Fibroblast of villous mesenchyme (primary cell): Measurements from ENCODE around the gene PSG4. TPM values are rescaled to one million over a fixed set of nuclear protein-coding genes. Genes with fewer than 3 reads are reported as not detected.
"Not testable (repeated sequence)": the region's sequence is repeated elsewhere in the genome, so short reads cannot be mapped to it uniquely, and the experiment has no call there.

Experiments
- DNase-seq: peaks from one replicate; pipeline ENCODE4 v3.0.0-alpha.2; 2010; ENCODE audit warnings: low read depth
- H3K4me3 ChIP-seq: 2 replicates; pipeline ENCODE4 v1.5.1; 2011; ENCODE audit warnings: low read depth, mild to moderate bottlenecking, low read length
- total RNA-seq: library from RNA; depleted of rRNA; stranded (reverse); fragments of >200 nt; gene quantifications from 2 replicates; pipeline ENCODE4 v1.2.3, GENCODE V29; 2012
- TF ChIP-seq, protein P1 (sequence below): IDR thresholded peaks from 2 replicates; pipeline ENCODE4 v1.5.1; 2012; ENCODE audit warnings: low read depth, mild to moderate bottlenecking, low read length; ENCODE audit not compliant: insufficient read depth

Gene PSG4
- total RNA-seq, result 1.9 and 121 TPM in 2 replicates

DNA sequence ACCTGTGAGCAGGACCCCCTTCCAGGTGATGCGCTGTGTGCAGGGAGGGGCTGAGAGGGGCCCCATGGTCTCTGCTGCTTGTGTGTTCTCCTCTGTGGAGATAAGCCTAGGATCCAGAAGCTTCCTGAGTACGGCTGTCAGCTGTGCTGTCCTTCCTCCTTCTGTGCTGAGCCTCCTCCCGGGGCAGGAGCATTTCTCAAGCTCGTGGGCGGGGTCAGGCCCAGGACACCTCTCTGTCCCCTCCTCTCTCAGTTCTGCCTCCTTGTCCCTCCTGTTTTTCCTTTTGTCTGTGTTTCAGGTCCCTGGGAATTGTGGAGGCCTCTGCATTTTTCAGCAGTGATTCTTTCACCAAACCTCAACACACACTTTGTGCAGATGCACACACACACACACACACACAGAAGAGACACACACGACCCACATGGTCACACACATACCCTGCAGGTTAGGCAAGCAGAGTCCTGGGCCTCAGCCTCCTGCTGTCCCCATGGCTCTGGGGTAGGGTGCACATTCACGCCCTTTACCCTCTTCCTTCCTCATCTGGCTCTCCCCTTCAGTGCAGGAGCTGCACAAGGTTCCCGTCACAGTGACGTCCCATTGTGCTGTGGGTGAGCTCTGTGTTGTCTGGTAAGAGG lies at the start of gene PSG4:
Gene PSG4, minus strand, starts transcription at position 168 of the 635 bp plus-strand sequence. Its CDS starts 102 bp downstream, at position 66.
- DNase-seq, result peak; percentile 16
- peak within 1 kb of the TSS; percentile 32 for H3K4me3 ChIP-seq

DNA sequence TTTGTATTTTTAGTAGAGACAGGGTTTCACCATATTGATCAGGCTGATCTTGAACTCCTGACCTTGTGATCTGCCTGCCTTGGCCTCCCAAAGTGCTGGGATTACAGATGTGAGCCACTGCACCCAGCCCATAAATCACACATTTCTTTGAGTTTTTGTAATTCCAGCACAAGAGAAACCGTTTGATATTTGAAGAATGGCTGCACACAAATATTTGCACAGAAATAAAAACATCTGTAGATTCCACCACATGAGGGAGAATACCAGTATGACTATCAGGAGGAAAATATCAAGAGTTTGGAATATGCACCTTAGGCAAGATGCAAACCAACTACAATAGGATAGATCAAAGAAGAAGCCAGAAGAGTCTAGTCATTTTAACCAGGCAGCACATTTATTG lies 46.0 kb upstream of the PSG4 start:
- not testable (repeated sequence) for DNase-seq, H3K4me3 ChIP-seq

DNA sequence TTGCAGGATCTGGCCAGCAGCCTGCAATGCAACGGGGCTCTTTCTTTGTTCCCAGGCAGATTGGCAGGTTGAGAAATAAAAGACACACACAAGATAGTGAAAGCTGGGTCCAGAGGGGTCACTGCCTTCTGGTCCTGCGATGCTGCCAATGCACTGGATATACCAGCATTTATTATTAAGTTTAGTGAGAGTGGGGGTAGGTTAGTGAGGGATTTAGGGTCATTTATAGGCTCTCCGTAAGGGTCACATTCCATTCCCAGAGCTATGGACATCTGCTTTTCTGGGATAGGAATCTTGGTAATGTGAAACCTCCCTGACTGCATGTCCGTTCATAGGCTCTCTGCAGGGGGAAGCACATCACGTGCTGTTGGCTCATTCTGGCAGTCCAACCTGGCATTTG lies 44.9 kb upstream of the PSG4 start:
- not testable (repeated sequence) for H3K4me3 ChIP-seq, DNase-seq

DNA sequence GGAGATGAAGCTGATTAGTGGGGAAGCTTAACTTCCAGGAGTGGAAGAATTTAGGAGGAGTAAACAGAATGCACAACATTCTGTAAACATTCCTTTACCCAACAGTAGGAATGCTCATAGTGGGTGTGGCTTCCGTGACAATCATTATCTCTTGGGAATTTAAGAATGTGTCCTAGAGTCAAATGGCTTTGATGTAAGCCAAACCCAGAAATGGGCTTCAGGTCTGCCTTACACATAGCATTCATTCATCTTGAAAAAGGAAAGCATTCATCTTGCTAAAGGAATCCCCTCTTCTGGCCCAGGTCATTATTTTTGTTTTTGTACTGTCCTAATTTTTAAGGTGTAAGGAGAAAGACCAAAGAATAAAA lies 43.2 kb upstream of the PSG4 start:
- peak; percentile 12 for DNase-seq
- H3K4me3 ChIP-seq, result not testable (repeated sequence)

DNA sequence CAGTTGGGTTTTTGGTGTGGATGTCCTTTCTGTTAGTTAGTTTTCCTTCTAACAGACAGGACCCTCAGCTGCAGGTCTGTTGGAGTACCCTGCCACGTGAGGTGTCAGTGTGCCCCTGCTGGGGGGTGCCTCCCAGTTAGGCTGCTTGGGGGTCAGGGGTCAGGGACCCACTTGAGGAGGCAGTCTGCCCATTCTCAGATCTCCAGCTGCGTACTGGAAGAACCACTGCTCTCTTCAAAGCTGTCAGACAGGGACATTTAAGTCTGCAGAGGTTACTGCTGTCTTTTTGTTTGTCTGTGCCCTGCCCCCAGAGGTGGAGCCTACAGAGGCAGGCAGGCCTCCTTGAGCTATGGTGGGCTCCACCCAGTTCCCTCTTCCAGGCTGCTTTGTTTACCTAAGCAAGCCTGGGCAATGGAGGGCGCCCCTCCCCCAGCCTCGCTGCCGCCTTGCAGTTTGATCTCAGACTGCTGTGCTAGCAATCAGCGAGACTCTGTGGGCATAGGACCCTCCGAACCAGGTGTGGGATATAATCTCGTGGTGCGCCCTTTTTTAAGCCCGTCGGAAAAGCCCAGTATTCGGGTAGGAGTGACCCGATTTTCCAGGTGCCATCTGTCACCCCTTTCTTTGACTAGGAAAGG lies 41.9 kb upstream of the PSG4 start:
- DNase-seq, H3K4me3 ChIP-seq: not testable (repeated sequence)

DNA sequence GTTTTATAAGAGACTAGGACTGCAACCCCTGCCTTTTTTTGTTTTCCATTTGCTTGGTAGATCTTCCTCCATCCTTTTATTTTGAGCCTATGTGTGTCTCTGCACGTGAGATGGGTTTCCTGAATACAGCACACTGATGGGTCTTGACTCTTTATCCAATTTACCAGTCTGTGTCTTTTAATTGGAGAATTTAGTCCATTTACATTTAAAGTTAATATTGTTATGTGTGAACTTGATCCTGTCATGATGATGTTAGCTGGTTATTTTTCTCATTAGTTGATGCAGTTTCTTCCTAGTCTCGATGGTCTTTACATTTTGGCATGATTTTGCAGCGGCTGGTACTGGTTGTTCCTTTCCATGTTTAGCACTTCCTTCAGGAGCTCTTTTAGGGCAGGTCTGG lies 40.4 kb upstream of the PSG4 start:
- not testable (repeated sequence) for DNase-seq, H3K4me3 ChIP-seq

DNA sequence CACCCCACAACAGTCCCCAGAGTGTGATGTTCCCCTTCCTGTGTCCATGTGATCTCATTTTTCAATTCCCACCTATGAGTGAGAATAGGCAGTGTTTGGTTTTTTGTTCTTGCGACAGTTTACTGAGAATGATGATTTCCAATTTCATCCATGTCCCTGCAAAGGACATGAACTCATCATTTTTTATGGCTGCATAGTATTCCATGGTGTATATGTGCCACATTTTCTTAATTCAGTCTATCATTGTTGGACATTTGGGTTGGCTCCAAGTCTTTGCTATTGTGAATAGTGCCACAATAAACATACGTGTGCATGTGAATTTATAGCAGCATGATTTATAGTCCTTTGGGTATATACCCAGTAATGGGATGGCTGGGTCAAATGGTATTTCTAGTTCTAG lies 36.8 kb upstream of the PSG4 start:
- DNase-seq, H3K4me3 ChIP-seq: not testable (repeated sequence)

DNA sequence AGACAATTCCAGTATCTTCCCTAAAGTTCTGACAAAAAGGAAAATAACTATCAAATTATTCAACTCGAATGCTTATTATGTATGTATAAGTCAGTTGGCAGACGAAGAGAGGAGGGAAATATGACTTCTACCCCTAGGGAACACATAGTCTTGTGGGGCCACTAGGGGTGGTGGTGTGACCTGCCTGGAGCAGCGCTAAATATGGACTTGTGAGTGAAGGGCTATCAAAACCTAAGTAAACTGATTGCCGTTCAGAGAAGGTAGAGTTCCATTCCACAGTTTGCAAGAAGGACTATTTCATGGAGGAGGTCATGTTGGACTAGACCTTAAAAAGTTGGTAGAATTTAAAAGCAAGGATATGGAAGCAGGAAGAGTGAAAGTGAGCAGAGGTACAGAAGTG lies 32.8 kb upstream of the PSG4 start:
- not testable (repeated sequence) for H3K4me3 ChIP-seq

DNA sequence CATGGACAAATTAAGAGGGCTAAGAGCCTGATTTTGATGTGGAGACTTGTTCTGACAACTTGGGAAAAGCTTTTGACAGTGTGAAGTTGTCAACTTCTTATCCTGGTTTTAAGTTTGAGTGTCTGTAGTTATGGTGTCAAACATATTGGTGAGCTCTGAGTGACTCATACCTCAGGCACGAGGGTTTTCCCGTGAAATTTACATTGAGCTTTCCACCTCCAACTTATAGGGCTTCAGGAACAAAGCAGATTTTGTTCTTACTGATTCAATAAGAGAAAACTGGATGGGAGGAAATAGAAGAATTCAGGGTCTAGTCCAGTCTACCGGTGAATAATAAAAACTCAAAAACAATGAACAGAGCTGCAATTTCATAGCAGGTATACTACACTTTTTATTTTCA lies 30.2 kb upstream of the PSG4 start:
- H3K4me3 ChIP-seq, result not testable (repeated sequence)
- peak; percentile 6 for DNase-seq

More for the DNA sequence above, 32.8 kb upstream of the PSG4 start:
- not testable (repeated sequence) for DNase-seq

DNA sequence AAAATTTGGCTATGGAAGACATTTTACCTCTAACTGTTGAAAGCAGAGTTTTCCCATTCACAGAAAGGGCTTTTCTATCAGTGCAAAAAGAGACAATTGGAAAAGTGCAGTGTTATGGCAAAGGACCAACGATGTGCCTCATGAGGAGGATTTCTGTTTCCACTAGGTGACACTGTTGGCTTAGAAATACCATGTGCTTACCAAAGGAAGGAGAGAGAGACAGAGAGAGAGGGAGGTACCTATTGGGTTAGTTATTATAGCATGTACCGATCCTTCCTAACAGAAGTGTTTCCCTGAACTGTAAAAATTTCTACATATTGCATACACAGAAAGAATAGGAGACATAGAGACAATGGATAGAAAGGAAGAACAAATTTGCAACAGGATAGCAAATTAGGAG lies 23.9 kb upstream of the PSG4 start:
- DNase-seq, result peak; percentile 35
- TF ChIP-seq, protein P1, sequence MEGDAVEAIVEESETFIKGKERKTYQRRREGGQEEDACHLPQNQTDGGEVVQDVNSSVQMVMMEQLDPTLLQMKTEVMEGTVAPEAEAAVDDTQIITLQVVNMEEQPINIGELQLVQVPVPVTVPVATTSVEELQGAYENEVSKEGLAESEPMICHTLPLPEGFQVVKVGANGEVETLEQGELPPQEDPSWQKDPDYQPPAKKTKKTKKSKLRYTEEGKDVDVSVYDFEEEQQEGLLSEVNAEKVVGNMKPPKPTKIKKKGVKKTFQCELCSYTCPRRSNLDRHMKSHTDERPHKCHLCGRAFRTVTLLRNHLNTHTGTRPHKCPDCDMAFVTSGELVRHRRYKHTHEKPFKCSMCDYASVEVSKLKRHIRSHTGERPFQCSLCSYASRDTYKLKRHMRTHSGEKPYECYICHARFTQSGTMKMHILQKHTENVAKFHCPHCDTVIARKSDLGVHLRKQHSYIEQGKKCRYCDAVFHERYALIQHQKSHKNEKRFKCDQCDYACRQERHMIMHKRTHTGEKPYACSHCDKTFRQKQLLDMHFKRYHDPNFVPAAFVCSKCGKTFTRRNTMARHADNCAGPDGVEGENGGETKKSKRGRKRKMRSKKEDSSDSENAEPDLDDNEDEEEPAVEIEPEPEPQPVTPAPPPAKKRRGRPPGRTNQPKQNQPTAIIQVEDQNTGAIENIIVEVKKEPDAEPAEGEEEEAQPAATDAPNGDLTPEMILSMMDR, result peak; percentile 44
- H3K4me3 ChIP-seq, result no peak overlapping the region

DNA sequence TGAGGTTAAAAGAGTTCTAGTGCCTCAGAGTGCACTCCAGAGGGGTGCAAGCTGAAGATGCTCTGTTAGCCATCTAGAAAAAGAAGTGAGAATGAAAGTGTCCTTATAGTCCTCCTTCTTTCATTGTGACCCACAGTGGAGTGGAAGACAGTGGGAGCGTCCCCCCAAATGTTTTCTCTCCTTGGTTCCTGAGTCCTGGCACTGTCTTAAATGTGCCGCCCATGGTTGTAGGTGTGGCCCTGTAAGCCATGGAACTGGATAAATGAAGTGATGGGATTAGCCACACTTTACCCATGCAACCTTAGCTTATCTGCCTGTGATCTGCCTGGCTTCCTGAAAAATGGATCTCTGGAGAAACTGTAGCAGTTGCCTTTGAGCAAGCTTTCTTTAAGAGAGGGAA lies 23.3 kb upstream of the PSG4 start:
- DNase-seq, H3K4me3 ChIP-seq: not testable (repeated sequence)

DNA sequence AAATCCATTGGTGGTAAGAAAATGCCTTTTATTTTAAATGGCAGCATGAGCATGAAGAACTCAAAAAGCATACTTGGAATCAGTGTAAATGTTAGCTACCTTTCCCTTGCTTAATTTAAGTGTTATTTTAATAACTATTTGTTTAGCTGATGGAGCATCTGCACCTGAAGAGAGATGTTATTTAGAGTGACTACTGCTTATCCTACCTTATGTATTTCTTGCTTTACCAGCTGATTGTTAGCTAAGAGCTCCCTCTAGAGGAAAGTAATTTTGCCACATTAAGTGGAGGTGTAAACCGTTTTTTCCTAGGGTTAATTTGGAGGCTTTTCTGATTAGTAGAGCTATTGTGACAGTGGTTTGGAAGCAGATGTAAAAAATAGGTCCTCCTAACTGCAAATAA lies 21.5 kb upstream of the PSG4 start:
- DNase-seq, H3K4me3 ChIP-seq: not testable (repeated sequence)

DNA sequence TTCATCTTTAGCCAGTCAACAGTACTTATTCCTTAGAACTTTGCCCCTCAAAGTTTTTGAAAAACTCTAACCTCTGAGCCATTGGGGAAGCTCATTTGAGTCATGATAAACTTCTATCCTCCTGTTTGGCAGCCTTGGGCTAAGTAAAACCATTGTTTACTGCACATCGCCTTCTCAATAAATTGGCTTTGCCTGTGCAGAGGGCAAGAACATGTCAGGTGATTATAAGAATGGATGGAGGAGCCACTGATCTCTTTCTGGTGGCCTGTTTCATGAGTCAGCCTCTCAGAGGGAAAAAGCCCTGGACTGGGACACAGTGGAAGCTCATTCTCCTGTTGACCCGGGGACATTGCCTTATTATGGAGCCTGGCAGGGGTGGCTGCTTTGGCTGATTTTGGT lies 19.4 kb upstream of the PSG4 start:
- no peak for DNase-seq
- TF ChIP-seq, protein P1, result no peak
- H3K4me3 ChIP-seq, result no peak overlapping the region

DNA sequence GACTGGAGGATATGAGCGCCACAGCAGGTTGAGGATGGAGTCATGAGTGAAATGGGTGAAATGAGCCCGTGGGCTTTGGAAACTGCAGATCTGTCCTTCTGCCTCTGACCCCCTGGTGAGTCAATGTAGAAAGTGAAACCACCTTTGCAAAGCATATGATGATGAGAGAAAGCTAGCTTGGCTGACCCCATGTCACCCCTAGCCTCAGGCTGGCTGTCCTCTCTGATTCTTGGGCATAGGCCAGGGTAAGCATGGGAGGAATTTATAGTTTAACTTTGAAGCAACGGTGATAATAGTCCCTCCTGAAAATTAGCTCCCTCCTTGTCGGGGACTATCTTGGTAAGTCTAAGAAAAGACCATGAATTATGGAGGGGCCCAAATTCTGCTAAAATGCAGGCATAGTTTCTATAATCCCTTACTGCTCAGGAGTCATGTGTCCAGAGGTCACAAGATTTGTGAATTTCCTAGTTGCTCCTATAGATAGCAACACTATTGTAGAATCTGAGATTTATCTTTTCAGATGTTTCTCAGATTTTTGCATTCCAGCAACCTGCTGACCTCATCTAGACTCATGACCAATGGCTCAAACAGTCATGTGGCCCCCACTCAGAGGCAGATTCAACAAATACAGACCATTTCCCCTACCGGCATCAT lies 18.9 kb upstream of the PSG4 start:
- H3K4me3 ChIP-seq, result not testable (repeated sequence)
- DNase-seq, result peak; percentile 71

DNA sequence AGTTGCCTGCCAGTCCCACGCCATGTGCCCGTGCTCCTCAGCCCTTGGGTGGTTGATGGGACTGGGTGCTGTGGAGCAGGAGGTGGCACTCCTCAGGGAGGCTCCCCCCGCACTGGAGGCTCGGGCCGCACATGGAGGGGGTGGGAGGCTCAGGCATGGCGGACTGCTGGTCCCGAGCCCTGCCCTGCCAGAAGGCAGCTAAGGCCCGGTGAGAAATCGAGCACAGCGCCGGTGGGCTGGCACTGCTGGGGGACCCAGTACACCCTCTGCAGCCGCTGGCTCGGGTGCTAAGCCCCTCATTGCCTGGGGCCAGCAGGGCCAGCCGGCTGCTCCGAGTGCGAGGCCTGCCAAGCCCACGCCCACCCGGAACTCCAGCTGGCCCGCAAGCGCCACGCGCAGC lies 16.5 kb upstream of the PSG4 start:
- DNase-seq, H3K4me3 ChIP-seq: not testable (repeated sequence)

DNA sequence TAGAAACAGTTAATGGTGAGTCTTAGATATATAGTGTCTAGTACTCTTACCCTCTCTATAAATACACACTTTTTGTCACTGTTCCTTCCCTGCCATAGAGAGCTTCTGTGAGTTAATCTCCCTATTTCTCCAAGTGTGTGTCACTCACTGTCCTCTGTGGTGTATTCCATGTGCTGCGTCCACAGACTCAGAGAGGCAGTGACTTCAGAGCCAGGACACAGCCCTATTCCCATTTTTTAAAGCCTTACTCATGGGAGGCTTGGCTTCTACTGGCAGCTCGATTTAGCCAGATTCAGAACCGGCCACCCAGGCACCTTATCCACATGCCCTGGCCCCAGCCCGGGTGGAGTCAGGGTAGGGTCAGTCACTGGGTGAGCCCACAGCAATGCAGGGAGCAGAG lies 13.7 kb upstream of the PSG4 start:
- not testable (repeated sequence) for DNase-seq, H3K4me3 ChIP-seq

DNA sequence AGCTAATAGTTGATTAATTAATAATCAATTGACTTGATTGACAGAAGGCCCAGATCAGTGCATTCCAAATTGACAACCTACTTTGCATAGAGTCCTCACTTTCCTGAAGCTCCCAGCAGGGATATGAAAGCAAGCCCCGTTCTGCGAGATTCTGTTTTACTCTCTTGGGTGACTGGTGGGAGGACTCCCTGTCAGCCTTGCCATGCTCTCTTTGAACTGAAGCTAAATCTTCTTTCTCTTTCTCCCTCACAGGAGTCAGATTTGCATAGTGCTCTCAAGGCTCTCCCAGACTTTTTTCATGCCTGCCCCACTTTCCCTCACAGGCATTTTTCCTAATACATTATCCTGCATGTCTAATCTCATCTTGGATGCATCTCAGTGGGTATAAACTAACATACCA lies 10.4 kb upstream of the PSG4 start:
- H3K4me3 ChIP-seq, DNase-seq: not testable (repeated sequence)
